GM12892 (cell line): Measurements from ENCODE around the gene DOCK9.

Experiments used
- POLR2AphosphoS5 ChIP-seq: IDR thresholded peaks from 2 replicates; pipeline ENCODE4 v1.6.1; 2011; ENCODE audit warnings: low read depth, low read length, control low read depth
- TAF1 ChIP-seq: IDR thresholded peaks from 2 replicates; pipeline ENCODE4 v1.6.1; 2011; ENCODE audit warnings: low read depth, mild to moderate bottlenecking, control low read depth, low read length, borderline replicate concordance

GRCh38 chr13:98871727-98872126 is 106.1 kb downstream of the DOCK9 start:
- TF ChIP-seq TAF1 (no peak), POLR2AphosphoS5 (no peak)
